ENCODE measurements around the gene ZG16B. TPM values are rescaled to one million over a fixed set of nuclear protein-coding genes. Genes with fewer than 3 reads are reported as not detected.

Gene ZG16B
- total and polyA plus RNA-seq, 2 donors (not counting 1 experiment from before 2014, with no cell fraction given) = not detected

GRCh38 chr16:2856686-2857450 is 26.8 kb downstream of the ZG16B start:
- no peak for TF ChIP-seq EZH2 (IDR thresholded peaks at IDR 0.05; ENCODE audit: low read length, missing control alignments)
- no peak for TF ChIP-seq CTCF (conservative IDR thresholded peaks at IDR 0.05 in 1 of 2, IDR thresholded peaks at IDR 0.05 in 1 of 2; ENCODE audit: low read depth in 1 of 2, low read length in 2 of 2)
- Histone ChIP-seq H3K4me1 (ENCODE audit: control insufficient read depth, extremely low read depth, insufficient read depth, low read length) (no peaks in the 10 kb centered on the region), H3K79me2 (ENCODE audit: control insufficient read depth, insufficient read depth, low read length) (no peaks in the 10 kb centered on the region), H3K9ac (ENCODE audit: insufficient read depth, low read length) (no peak overlapping the region), H2AFZ (ENCODE audit: low read length) (no peak overlapping the region), H3K9me3 (ENCODE audit: control insufficient read depth, insufficient read depth, low read depth, low read length) (no peaks in the 10 kb centered on the region), H3K27me3 (ENCODE audit: control insufficient read depth, insufficient read depth, low read length) (no peaks in the 10 kb centered on the region), H4K20me1 (ENCODE audit: control insufficient read depth, extremely low read depth, insufficient read depth, low read length) (no peaks in the 10 kb centered on the region), H3K4me3 (replicated peaks in 1 of 4; ENCODE audit: control extremely low read depth in 1 of 4, insufficient read depth in 1 of 4, low read depth in 3 of 4, low read length in 4 of 4) (no peak overlapping the region), H3K36me3 (ENCODE audit: control insufficient read depth, insufficient read depth, low read length) (no peaks in the 10 kb centered on the region), H3K4me2 (ENCODE audit: extremely low read depth, insufficient read depth, low read length) (no peak overlapping the region), H3K27ac (ENCODE audit: insufficient read depth, low read length) (no peak overlapping the region)
- DNase-seq (ENCODE audit: low read depth in 2 of 2) = no peak

- no peaks in the 10 kb centered on the region for H3K4me1 ChIP-seq (ENCODE audit: control insufficient read depth, extremely low read depth, insufficient read depth, low read length)
- no peaks in the 10 kb centered on the region for H3K9me3 ChIP-seq (ENCODE audit: control insufficient read depth, insufficient read depth, low read depth, low read length)
- H3K4me3 ChIP-seq (replicated peaks in 1 of 4; ENCODE audit: control extremely low read depth in 1 of 4, insufficient read depth in 1 of 4, low read depth in 3 of 4, low read length in 4 of 4) = peak within 1 kb of the TSS in 1 of 4 experiments; percentile 22
- no peak within 1 kb of the TSS for H3K9ac ChIP-seq (ENCODE audit: insufficient read depth, low read length)
- no peak within 1 kb of the TSS for H2AFZ ChIP-seq (ENCODE audit: low read length)
- no peaks in the 10 kb centered on the region for H3K79me2 ChIP-seq (ENCODE audit: control insufficient read depth, insufficient read depth, low read length)
- H4K20me1 ChIP-seq (ENCODE audit: control insufficient read depth, extremely low read depth, insufficient read depth, low read length) = no peaks in the 10 kb centered on the region
- H3K36me3 ChIP-seq (ENCODE audit: control insufficient read depth, insufficient read depth, low read length) = no peaks in the 10 kb centered on the region
- no peak within 1 kb of the TSS for H3K27ac ChIP-seq (ENCODE audit: insufficient read depth, low read length)
- no peak within 1 kb of the TSS for H3K4me2 ChIP-seq (ENCODE audit: extremely low read depth, insufficient read depth, low read length)
- no peaks in the 10 kb centered on the region for H3K27me3 ChIP-seq (ENCODE audit: control insufficient read depth, insufficient read depth, low read length)
- DNase-seq (ENCODE audit: low read depth in 2 of 2) = no peak
- TF ChIP-seq EZH2 (IDR thresholded peaks at IDR 0.05; ENCODE audit: low read length, missing control alignments) (peak; percentile 39), CTCF (conservative IDR thresholded peaks at IDR 0.05 in 1 of 2, IDR thresholded peaks at IDR 0.05 in 1 of 2; ENCODE audit: low read depth in 1 of 2, low read length in 2 of 2) (no peak)
Measured at GRCh38 chr16:2857451-2858244, 27.5 kb downstream of the ZG16B start, which contains the start of gene PRSS22. Gene PRSS22, minus strand, starts transcription at chr16:2858170. Its CDS starts 66 bp downstream, at chr16:2858104.
